Iris pigment epithelial cell (primary cell): ENCODE data around the gene SETD2.

Experiments used
- DNase-seq: peaks from one replicate; pipeline ENCODE4 v3.0.0-alpha.2; 2011; ENCODE audit warnings: low read depth

The SETD2 gene

DNA sequence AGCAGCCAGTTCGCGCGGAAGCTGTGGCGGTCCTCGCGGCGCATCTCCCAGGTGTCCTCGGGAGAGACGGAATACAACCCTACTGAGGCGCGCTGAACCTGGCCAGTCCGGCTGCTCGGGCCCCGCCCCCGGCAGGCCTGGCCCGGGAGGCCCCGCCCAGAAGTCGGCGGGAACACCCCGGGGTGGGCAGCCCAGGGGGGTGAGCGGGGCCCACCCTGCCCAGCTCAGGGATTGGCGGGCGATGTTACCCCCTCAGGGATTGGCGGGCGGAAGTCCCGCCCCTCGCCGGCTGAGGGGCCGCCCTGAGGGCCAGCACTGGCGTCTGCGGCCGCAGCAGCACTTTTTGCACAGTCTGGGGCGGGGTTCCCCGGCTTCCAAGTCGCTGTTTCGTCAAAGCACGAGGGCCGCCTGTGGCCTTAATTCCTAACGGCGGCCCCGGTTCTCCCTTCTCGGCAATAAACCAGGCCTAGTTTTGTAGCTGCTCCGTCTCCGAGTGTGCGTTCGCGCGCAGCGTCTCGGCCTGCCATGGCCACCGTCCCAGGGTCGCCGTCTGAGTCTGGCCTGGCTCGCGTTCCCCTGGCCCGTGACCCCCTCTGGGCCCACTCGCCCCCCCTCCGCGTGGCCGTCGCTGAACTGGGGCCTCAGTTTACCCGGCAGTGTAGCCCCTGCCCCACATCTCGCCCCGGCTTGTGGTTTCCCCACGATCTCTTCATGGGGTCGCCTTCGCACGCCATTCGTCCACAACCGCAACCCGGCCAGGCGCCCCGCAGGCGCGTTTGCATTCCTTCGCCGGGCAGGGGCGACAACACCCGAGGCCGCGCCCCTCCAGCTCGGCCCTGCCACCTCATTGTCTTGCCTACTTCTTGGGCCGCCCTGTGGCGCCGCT, 154.4 kb downstream of the SETD2 start:
- DNase-seq, result peak; percentile 96

DNA sequence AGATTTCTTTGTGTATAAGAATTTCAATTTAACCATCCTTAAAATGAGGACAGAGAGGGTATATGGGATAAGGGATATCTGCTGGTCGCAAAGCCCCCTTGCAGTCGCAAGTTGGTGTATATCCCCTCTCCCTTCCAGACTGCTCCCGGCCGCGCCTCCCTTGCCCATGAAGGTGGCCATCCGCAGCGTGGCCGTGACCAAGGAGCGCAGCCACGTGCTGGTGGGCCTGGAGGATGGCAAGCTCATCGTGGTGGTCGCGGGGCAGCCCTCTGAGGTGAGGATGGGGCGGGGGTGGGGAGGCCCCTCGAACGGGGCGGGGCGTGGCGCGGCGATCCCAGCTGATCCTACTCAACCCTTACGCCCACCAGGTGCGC, 155.1 kb downstream of the SETD2 start:
- DNase-seq, result no peak

DNA sequence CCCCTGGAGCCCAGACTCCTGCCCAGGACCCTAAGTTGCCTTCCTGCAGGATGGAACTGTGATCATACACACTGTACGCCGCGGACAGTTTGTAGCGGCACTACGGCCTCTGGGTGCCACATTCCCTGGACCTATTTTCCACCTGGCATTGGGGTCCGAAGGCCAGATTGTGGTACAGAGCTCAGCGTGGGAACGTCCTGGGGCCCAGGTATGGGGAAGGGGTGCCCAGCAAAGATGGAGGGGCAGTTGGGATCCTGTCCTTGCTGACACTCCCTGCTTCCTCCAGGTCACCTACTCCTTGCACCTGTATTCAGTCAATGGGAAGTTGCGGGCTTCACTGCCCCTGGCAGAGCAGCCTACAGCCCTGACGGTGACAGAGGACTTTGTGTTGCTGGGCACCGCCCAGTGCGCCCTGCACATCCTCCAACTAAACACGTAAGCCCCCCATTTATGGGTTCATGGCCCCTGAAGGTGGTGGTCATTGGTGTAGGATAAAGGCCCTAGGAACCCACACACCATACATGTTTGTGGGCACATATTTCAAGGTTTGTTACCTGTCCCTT, 155.6 kb downstream of the SETD2 start:
- DNase-seq, result no peak

DNA sequence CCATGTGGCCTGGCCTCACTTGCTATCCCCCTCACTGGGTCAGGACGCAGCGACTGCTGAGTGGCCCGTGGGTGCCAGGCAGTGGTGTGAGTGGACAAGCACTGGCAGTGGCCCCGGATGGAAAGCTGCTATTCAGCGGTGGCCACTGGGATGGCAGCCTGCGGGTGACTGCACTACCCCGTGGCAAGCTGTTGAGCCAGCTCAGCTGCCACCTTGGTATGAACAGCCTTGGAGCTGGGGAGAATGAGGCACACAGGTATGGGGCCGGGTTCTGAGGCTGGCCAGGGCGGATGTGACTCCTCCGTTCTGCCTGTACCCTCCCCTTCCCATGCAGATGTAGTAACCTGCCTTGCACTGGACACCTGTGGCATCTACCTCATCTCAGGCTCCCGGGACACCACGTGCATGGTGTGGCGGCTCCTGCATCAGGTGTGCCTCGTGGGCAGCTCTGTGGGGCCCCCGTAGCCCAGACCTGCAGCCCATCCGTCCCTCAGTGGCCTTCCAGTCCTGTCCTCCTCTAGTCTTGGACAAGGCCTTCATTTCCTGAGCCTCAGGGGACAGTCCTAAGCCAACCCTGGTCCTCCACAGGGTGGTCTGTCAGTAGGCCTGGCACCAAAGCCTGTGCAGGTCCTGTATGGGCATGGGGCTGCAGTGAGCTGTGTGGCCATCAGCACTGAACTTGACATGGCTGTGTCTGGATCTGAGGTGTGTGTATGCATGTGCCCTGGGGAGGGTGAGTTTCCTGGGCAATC, 156.3 kb downstream of the SETD2 start:
- no peak for DNase-seq

DNA sequence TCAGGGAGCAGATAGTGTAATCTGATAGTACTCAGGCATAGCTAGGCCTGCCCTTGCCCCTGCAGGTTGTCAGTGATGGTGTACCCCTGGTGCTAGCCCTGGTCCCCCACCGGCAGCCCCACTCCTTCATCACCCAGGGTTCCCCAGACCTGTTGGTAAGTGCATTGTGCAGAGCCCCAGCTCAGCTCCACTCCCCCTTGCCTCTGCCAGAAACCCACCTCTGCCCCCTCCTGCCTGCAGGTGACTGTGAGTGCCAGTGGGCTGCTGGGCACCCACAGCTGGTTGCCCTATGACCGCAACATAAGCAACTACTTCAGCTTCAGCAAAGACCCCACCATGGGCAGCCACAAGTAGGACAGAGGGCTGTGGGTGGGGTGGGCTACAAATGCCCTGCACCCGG, 156.9 kb downstream of the SETD2 start:
- no peak for DNase-seq

DNA sequence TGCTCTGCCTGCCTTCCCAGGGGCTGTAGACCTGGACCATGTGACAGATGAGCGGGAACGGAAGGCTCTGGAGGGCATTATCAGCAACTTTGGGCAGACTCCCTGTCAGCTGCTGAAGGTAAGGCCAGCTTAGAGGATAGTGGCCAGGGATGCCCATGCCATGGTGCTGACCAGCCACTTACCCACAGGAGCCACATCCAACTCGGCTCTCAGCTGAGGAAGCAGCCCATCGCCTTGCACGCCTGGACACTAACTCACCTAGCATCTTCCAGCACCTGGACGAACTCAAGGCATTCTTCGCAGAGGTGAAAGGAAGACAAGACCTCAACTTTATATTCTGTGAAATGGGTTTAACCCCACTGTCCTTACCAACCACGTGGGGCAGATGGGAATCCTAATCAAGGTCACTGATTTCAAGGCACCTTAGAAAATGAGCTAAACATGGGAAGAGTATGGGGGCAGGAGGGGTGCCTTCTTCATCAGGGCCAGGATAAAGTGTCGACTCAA, 157.7 kb downstream of the SETD2 start:
- DNase-seq, result no peak

DNA sequence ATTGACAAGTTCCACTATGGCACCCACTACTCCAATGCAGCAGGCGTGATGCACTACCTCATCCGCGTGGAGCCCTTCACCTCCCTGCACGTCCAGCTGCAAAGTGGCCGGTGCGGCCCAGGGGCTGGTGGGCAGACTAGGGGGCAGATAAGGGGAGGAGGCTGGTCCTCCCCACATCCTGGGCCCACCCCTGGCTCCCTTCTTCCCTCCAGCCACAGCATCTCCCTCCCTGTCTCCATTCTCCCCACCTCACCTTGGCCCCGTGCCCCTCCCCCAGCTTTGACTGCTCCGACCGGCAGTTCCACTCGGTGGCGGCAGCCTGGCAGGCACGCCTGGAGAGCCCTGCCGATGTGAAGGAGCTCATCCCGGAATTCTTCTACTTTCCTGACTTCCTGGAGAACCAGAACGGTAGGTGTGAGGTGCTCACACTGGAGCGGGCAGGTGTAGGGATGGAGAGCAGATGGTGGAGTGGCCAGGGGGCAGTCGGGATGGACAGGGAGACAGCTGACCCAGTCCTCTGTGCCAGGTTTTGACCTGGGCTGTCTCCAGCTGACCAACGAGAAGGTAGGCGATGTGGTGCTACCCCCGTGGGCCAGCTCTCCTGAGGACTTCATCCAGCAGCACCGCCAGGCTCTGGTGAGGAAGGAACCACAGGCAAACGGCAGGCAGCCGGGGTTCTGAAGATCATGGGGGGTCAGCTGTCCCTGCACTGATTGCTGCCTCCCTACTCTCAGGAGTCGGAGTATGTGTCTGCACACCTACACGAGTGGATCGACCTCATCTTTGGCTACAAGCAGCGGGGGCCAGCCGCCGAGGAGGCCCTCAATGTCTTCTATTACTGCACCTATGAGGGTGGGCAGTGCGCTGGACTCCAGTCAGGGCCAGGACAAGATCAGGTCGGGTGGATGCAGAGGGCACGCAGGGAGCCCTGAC, 158.4 kb downstream of the SETD2 start:
- DNase-seq, result no peak

DNA sequence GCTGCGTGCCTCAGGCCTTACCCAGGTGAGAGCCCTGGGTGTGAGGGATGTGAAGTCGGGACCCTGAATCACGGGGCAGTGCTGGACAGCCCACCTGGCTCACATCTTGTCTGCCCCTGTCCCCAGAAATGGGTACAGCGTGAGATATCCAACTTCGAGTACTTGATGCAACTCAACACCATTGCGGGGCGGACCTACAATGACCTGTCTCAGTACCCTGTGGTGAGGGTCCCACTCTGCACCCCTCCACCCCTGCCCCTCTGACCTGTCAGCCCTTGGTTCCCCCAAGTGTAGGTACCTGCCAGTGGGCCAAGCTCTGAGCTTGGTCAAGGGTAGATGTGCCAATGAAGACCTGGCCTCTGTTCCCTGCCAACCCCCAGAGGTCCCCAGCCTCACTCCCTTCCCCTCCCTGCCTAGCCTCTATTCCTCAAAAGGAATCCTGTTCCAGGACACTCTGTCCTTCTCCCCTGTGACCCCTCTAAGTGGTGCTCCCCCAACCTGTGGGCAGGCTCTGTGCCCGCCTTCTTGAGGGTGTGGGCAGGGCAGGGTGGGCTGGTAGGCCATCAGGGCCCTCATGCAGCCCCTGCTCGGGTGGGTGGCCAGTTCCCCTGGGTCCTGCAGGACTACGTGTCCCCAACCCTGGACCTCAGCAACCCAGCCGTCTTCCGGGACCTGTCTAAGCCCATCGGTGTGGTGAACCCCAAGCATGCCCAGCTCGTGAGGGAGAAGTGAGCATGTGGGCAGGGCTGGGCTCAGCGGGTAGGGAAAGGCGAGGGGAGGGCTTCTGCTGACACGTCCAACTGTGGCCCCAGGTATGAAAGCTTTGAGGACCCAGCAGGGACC, 159.3 kb downstream of the SETD2 start:
- no peak for DNase-seq

DNA sequence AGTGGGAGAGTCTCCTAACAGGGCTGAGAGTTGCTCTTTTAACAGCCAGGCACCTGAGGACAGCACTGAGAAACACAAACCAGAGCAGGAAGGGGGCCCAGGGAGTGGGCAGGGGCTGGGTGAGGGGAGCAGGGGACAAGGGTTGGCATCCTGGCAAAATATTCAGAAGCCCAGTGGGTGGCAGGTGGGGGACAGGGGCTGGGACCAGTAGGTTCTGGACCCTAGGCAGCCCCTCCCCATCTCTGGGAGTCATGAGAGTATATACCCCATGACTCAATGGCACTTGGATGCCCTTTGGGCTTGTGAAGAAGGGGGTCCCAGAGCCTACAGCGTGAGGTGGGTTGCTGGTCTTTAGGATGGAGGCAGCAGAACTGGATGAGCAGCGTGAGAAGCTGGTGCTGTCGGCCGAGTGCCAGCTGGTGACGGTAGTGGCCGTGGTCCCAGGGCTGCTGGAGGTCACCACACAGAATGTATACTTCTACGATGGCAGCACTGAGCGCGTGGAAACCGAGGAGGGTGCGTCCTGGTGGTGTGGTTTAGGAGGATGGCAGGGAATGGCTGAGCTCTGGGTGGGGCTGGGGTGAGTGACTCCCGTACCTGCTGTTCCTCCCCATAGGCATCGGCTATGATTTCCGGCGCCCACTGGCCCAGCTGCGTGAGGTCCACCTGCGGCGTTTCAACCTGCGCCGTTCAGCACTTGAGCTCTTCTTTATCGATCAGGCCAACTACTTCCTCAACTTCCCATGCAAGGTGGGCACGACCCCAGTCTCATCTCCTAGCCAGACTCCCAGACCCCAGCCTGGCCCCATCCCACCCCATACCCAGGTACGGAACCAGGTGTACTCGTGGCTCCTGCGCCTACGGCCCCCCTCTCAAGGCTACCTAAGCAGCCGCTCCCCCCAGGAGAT, 160.2 kb downstream of the SETD2 start:
- no peak for DNase-seq

DNA sequence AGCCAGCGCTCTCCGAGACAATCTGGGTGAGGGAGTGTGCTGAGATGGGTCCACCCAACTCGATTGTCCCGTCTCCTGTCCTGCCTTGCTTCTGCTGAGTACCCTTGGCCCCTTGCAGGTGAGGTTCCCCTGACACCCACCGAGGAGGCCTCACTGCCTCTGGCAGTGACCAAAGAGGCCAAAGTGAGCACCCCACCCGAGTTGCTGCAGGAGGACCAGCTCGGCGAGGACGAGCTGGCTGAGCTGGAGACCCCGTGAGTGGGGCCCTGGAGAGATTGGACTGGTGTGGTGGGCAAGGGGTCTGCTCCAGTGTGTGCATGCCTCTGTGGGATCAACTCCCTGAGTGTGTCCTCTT, 160.9 kb downstream of the SETD2 start:
- no peak for DNase-seq

DNA sequence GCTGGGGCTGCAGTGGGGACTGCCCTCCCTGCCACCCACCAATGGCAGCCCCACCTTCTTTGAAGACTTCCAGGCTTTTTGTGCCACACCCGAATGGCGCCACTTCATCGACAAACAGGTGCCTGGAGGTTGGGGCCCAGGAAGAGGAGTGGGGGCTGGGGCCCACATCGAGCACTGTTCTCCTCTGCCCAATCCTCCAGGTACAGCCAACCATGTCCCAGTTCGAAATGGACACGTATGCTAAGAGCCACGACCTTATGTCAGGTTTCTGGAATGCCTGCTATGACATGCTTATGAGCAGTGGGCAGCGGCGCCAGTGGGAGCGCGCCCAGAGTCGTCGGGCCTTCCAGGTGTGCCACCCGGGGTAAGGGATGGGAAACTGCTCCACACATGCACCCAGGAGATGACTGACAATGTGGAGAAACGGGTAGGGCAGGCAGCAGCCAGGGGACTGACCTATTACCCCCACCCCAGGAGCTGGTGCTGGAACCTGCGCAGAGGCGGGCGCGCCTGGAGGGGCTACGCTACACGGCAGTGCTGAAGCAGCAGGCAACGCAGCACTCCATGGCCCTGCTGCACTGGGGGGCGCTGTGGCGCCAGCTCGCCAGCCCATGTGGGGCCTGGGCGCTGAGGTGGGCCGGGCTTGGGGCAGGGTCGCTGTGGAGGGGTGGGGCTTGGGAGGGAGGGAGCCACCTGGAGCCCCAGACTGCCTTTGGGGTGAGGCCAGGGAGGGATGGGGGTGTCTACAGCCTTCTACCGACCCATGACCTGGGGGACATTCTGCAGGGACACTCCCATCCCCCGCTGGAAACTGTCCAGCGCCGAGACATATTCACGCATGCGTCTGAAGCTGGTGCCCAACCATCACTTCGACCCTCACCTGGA, 161.5 kb downstream of the SETD2 start:
- no peak for DNase-seq

DNA sequence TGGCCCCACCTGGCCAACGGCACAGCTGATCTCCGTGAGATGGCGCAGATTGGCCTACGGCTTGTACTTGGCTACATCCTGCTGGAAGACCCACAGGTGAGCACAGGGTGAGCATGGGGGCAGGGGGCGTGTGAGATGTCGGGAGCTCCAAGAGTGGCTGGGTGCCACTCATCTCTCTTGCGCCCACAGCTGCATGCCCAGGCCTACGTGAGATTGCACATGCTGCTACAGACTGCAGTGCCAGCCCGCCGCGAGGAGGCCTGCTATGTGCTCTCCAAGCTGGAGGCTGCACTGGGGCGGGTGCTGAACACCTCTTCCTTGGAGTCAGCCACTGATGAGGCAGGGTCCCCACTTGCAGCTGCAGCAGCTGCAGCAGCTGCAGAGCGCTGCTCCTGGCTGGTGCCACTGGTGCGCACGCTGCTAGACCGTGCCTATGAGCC, 162.2 kb downstream of the SETD2 start:
- DNase-seq, result no peak

DNA sequence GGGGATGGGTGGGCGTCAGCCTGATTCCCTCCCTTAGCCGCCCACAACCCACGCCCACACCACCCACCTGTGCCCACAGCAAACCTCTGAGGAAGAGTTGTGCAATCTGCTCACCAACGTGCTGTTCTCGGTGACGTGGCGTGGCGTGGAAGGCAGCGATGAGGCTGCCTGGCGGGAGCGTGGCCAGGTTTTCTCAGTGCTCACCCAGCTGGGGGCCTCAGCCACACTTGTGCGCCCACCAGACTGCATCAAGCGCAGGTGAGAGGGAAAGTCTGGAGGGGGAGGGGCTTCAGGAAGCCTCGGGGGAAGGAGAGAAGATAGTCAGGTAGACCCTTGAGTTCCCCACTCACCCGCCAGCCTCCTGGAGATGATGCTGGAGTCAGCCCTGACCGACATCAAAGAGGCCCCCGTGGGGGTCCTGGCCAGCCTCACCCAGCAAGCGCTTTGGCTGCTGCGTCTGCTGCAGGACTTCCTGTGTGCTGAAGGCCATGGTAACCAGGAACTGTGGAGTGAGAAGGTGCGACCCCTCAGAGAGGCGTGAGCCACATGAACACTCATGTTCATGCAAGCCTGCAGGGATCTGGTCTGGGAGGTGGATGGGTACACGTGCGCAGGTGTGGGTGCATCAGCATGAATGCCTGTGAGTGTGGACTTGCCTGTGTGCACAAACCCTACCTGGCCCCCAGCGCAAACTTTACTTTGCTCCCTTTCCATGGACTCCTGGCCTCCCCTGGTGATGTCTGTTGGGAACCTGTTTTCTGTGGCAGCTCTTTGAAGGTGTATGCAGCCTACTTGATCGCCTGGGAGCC, 162.8 kb downstream of the SETD2 start:
- no peak for DNase-seq

DNA sequence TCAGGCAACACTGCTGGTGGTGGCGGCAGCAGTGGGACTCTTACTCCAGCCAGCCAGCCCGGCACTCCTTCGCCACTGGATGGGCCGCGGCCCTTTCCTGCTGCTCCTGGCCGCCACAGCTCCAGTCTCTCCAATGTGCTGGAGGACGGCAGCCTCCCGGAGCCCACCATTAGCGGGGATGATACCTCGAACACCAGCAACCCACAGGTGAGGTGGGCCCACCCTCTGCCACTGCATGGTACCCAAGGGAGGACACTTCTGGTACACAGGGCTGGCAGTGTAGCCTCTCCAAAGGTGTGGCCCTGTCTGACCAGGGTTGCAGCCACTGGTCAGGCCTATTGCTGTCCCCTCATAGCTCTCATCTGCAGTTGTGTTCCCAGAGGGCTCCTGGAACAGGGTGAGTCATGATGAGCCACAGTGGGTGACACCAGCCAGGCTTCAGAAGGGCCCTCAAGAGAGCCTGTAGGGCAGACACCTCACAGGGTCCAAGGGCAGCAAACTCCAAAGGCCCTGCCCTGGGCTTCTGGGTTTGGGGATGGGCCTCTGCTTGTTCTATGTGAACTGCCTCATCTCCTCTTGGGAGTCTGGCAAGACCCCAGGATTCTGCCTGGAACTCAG, 163.6 kb downstream of the SETD2 start:
- no peak for DNase-seq

DNA sequence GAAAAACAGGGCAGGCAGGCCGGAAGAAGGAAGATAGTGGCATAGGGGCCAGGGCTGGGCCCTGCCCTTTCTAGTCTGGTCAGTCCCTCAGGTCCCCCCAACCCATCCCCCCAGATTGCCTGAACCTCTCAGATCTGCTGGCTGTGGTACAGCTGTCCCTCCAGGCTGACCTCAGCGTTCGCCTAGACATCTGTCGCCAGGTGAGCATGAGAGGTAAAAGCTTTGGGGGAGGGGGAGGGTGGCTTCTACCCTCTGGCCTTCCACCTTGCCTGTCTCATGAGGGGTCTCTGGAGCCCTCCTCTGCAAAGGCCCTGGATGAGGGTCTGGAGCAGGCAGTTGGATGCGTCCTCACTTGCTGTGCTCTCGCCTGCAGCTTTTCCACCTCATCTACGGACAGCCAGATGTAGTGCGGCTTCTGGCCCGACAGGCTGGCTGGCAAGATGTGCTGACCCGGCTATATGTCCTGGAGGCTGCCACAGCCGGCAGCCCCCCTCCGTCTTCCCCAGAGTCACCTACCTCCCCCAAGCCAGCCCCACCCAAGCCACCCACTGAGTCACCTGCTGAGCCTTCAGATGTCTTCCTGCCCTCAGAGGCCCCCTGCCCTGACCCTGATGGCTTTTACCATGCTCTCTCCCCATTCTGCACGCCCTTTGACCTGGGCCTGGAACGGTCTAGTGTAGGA, 164.3 kb downstream of the SETD2 start:
- DNase-seq, result no peak

DNA sequence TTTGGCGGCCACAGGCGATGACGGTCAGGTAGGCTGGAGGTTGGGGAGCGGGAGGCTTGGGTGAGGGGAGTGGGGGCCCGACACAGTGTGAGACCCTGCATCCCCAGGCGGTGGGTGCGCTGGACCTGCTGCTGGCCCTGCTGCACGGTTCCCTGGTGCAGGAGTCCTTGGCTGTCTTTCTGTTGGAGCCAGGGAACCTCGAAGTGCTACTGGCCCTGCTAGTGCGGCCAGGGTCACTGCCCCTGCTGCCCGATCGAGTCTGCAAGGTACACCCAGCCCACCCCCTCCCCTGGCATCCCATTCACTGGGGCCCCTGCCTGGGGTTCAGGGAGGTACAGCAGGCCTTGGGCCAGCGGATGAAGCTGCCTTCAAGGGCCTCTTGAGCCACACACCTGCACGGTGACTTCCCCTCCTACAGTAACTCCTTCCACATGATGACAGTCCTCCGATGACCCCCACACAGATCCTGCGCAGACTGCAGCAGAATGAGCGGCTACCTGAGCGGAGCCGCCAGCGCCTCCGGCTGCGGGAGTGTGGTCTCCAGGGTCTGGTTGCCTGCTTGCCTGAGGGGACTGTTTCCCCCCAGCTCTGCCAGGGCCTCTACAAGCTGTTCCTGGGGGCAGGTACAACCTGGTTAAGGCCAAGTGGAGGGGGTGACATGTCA, 164.9 kb downstream of the SETD2 start:
- DNase-seq, result no peak
